GM10266 (cell line): ENCODE measurements around the gene CHRNA10.

ENCODE experiments used
- DNase-seq: peaks from one replicate; pipeline ENCODE4 v3.0.0; 2012; ENCODE audit errors: extremely low spot score
- CTCF ChIP-seq: IDR thresholded peaks from 2 replicates; pipeline ENCODE4 v1.5.1; 2012; ENCODE audit warnings: mild to moderate bottlenecking, low read depth; ENCODE audit not compliant: control insufficient read depth, insufficient read depth; ENCODE audit errors: missing control alignments

Gene CHRNA10

GRCh38 chr11:3671334-3672254 is at the start of gene CHRNA10:
Gene CHRNA10 (minus strand): TSS chr11:3671384. CDS start chr11:3671312, 72 bp downstream.
- DNase-seq: no peak
- no peak for TF ChIP-seq CTCF

GRCh38 chr11:3712274-3712673 is 41.1 kb upstream of the CHRNA10 start:
- DNase-seq: no peak
- TF ChIP-seq CTCF: no peak

GRCh38 chr11:3710485-3711259 is 39.5 kb upstream of the CHRNA10 start:
- no peak for TF ChIP-seq CTCF
- no peak for DNase-seq

GRCh38 chr11:3709977-3710376 is 38.8 kb upstream of the CHRNA10 start:
- no peak for TF ChIP-seq CTCF
- DNase-seq: no peak

DNA sequence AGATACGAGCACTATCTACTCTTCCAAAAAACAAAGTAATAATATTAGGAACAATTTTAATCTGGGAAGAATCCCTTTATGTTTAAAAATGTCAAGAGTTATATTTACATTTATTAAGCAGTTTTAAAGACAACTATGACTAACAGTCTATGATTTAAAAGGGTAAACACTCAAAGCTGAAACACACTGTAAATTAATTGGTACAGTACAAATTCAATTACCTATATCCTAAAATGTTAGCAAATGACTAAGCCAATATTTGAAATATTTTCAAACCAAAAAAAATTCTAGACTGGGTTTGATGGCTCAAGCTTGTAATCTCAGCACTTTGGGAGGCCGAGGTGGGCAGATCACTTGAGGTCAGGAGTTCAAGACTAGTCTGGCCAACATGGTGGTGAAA is 36.0 kb upstream of the CHRNA10 start:
- no peak for DNase-seq
- no peak for TF ChIP-seq CTCF

- no peak for DNase-seq
- TF ChIP-seq CTCF: no peak
Observed at GRCh38 chr11:3703383-3703782, 32.2 kb upstream of the CHRNA10 start.

DNA sequence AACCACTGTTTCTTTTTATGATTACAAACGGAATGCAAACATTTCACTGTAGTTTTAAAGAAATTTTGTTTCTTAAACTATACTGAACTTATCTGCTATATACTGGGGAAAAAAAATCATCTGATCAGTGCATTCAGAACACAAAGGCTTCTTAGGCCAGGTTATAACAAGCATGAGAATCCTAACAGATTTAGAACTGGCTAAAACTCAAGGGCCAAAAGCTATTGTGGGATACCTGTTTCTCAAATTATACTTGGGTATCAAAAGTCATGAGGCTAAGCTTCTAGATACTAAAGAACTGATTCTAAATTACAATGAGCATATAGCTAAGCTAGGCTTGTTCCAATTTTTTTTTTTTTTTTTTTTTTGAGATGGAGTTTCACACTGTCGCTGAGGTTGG is 29.7 kb upstream of the CHRNA10 start:
- DNase-seq: no peak
- no peak for TF ChIP-seq CTCF
